HG03097 (cell line): ENCODE results near the gene LLPH.
"Not testable (repeated sequence)": the region's sequence is repeated elsewhere in the genome, so short reads cannot be mapped to it uniquely, and the experiment has no call there.

Experiments
- ATAC-seq: cut with Tn5 transposase; IDR thresholded peaks from one replicate; pipeline ENCODE4 v1.9.1; 2021; ENCODE audit not compliant: unreplicated experiment, low FRiP score

LLPH gene

DNA sequence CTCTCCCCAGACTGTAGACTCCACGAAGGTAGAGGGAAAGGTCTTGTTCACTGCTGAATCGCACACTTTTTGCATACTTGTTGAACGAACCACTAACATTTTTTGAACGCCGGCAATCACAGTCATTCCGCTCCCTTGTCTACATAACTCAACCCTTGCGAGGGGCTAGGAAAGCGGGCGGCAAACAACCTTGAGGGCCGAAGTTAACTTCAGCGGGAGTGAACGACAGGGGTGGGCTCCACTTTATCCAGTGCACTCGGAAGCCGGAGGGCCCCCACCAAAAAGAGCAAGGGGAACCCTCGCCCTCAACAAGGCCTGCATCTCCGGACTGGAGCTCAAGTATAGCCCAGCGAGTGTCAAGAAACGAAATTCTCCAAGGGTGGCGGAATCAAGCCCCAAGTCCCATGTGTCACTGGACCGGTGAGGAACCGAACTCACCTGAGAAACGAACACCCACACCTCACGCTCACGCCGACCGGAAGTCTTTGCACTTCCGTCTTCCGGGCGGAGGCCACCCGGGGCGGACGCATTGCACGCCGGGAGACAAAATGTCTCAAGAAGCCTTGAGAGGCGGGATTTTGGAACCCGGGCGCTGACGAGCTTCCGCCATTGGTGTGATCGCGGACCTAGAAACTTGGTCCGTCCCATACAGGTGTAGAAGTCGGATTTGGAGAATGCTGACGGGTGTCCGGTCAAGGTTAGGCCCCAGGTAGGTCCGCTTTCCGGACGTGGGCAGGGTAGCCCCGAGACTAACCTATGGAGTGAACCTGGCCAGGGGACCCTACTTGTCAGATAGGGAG lies at the start of gene LLPH:
TSS of gene LLPH (minus strand) at position 484 of the 800 bp plus-strand sequence. CDS start 1,644 bp downstream, outside the sequence.
- ATAC-seq: peak; percentile 95

- ATAC-seq: no peak
Observed at GRCh38 chr12:66176105-66176900, 45.8 kb upstream of the LLPH start.

GRCh38 chr12:66174391-66175325 lies 44.1 kb upstream of the LLPH start:
- not testable (repeated sequence) for ATAC-seq

GRCh38 chr12:66170606-66171005 lies 40.1 kb upstream of the LLPH start:
- no peak for ATAC-seq

GRCh38 chr12:66169221-66170170 lies 38.9 kb upstream of the LLPH start, which contains the start of gene TMBIM4:
Gene TMBIM4 (minus strand): TSS chr12:66169996. CDS start chr12:66169951, 45 bp downstream.
- peak; percentile 93 for ATAC-seq

GRCh38 chr12:66168410-66168809 lies 37.9 kb upstream of the LLPH start:
- ATAC-seq: no peak

DNA sequence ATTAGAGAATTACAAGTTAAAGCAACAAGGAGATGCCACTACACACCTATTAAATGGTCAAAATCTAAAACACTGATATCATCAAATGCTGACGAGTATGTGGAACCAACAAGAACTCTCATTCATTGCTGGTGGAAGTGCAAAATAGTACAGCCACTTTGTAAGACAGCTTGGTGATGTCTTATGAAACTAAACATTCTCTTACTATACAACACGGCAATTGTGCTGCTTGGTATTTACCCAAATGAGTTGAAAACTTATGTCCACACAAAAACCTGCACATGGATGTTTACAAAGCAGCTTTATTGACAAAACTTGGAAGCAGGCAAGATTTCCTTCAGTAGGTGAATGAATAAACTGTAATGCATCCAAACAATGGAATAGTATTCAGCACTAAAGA lies 36.0 kb upstream of the LLPH start:
- no peak for ATAC-seq

DNA sequence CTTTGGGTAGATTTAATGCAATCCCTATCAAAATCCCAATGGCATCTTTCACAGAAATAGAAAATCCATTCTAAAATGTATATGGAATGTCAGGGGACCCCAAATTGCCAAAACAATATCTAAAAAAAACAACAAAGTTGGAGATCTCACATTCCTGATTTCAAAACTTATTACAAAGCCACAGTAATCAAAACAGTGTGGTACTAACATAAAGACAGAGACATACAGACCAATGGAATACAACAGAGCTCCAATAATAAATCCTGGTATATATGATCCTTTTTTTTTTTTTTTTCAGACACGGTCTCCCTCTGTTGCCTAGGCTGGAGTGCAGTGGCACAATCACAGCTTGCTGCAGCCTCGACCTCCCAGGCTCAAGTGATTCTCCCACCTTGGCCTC lies 34.6 kb upstream of the LLPH start:
- ATAC-seq: no peak

- ATAC-seq: no peak
Observed at GRCh38 chr12:66164349-66164821, 33.8 kb upstream of the LLPH start.

DNA sequence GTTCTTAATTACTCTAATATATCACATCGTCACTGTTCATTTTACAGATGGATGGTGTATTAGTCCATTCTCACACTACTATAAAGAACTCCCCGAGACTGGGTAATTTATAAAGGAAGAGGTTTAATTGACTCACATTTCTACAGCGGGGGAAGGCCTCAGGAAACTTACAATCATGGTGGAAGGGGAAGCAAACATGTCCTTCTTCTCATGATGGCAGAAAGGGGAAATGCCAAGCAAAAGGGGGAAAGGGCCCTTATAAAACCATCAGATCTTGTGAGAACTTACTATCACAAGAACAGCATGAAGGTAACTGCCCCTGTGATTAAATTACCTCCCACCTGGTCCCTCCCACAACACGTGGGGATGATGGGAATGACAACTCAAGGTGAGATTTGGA lies 32.7 kb upstream of the LLPH start:
- ATAC-seq: no peak

DNA sequence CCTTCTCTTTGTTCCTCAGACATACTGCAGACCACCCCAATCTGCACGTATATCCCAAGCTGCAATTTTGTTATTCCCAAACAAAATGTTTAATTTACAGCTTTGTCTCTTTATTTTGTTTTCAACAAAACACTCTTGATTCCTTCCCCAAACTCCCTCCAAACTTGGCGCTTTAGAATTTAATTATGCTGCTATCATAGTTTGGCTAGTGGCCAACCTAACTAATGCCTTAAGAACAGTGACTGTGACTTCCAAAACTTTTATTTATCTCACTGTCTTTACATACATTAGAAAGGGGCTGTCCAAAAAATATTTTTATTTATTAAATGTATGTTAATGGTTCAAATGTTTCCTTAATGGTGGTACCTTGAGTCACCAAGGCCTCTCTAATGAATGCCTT lies 32.2 kb upstream of the LLPH start:
- ATAC-seq: no peak

- ATAC-seq: no peak
Observed at GRCh38 chr12:66160704-66161103, 30.2 kb upstream of the LLPH start.

DNA sequence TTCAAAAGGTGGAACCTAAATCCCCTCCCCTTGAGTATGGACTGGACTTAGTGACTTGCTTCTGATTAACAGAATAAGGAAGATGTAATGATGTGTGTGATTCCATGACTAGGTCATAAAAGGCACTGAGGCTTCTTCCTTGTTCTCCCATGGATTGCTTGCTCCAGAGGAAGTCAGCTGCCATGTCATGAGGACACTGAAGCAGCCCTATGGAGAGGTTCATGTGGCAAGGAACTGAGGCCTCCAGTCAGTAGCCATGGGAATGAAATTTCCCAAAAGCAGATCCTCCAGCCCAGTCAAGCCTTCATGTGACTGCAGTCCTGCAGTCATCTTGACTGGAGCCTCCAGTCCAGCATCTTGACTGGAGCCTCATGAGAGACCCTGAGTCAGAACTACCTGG lies 28.6 kb upstream of the LLPH start:
- ATAC-seq: no peak

GRCh38 chr12:66156654-66157053 lies 26.1 kb upstream of the LLPH start:
- no peak for ATAC-seq

DNA sequence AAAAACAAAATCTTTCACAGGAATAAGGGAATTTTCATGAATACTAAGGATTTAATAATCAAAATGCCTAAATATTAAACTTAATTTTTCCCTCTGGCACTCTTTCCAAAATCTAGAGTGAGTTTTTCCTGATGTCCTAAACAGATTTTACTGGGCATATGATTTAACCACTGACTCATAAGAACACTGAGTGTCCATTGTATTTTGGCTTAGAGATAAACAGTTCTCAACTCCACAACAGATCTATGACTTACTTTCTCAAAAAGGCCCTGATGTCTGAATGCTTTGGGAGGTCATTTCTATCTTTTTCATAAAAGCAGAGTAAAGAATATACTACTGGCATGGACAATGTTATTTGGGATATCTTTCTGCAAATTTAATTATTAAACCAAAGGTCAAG lies 24.2 kb upstream of the LLPH start:
- no peak for ATAC-seq

GRCh38 chr12:66152732-66153131 lies 22.2 kb upstream of the LLPH start:
- ATAC-seq: no peak

DNA sequence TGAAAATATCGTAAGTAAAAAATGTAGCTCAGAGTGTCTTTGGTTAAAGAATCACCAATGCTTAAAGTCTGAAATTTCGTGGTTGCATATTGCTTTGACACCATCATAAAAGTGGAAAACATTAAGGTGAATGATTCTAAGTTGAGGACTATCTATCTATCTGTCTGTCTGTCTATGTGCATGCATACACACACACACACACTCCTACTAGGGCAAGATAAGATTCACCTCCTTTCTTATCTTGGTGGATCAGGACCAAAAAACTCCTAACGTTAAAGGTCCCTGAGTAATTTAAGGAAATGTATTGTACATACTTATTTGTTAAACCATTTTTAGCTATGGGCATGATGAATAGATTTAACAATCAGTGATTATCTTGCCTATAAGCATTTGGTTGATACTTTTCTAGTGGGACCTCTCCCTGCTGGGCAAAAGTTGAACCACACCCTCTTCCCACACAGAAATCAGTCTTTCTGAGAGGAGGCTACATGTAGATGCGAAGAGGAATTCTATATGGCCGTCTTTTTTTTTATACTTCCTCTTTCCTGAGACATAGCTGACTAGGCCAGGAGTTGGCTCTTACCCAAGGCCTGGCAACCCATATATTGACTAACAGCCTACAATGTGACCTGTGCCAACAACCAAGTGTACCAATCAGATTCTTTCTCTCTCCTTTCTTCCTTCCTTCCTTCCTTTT lies 19.3 kb upstream of the LLPH start:
- ATAC-seq: no peak

DNA sequence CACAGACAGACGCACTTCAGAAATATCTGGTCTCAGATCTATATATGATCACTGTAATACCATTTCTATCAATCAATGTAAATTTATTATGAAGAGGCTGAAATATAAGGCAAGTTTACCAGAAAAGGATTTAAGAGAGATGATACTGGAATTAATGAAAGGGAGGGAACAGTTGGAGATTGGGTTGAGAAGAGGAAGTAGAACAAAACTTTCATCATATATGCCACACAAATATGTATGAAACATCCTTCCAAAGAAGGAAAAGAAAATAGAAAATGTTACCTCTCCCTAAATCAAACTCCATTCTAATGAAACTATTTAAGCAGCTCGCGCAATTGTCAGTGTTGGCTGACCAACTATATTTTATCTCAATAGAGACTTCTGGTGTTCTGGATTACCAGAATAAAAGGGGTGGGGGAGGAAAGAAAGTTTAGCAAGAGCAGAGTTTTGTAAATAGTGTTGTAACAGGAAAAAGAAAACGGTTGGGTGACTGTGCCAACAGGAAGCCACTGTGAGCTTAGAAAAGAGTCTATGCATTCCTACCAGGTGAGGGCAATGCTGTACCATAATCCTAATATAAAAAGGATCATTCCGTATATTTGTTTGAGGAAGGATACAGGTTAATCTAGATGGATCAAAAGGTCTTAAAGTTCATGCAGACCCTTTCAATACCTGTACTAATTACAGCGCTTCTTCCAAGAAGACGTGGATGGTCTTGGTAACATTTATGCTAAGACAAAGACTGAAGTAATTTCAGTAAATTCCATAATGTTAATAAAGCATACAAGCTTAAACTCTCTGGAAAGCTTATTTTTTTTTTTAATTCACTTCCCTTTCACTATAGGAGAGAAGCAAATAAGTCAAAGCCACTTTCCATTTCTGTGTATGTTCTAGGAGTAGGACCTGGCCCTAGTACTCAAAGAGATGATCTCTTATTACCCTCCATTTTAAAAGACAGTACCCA lies 14.5 kb upstream of the LLPH start:
- ATAC-seq: peak; percentile 64
